Fibroblast of gingiva (primary cell): ENCODE measurements around the gene LSP1.
A peak's percentile ranks its signal among the peaks of the same experiment; 100 is the strongest.

ENCODE experiments used
- DNase-seq: peaks from one replicate; pipeline ENCODE4 v3.0.0-alpha.2; 2011; ENCODE audit warnings: low read depth

The LSP1 gene

GRCh38 chr11:1848640-1849430, 4.0 kb upstream of the LSP1 start:
- no peak for DNase-seq

- DNase-seq: no peak
Measured at GRCh38 chr11:1851468-1852180, 1.3 kb upstream of the LSP1 start.

- no peak for DNase-seq
Measured at GRCh38 chr11:1852271-1852876, 510 bp upstream of the LSP1 start.

GRCh38 chr11:1853376-1854131, 670 bp downstream of the LSP1 start:
- DNase-seq: no peak

GRCh38 chr11:1854132-1854948, 1.5 kb downstream of the LSP1 start:
- DNase-seq: no peak

- no peak for DNase-seq
Measured at GRCh38 chr11:1854949-1855885, 2.3 kb downstream of the LSP1 start.

GRCh38 chr11:1855886-1856265, 3.0 kb downstream of the LSP1 start:
- no peak for DNase-seq

- DNase-seq: no peak
Measured at GRCh38 chr11:1856306-1857005, 3.6 kb downstream of the LSP1 start.

- DNase-seq: no peak
Measured at GRCh38 chr11:1857064-1857463, 4.2 kb downstream of the LSP1 start.

- no peak for DNase-seq
Measured at GRCh38 chr11:1858154-1858553, 5.3 kb downstream of the LSP1 start.

- DNase-seq: no peak
Measured at GRCh38 chr11:1858576-1858975, 5.7 kb downstream of the LSP1 start.

GRCh38 chr11:1859004-1859403, 6.1 kb downstream of the LSP1 start:
- DNase-seq: no peak

- DNase-seq: no peak
Measured at GRCh38 chr11:1860108-1860507, 7.2 kb downstream of the LSP1 start.

- no peak for DNase-seq
Measured at GRCh38 chr11:1861435-1862411, 8.8 kb downstream of the LSP1 start.

- DNase-seq: peak; percentile 15
Measured at GRCh38 chr11:1862588-1863351, 9.9 kb downstream of the LSP1 start.

- DNase-seq: peak; percentile 90
Measured at GRCh38 chr11:1863352-1864216, 10.7 kb downstream of the LSP1 start.

GRCh38 chr11:1864231-1864630, 11.3 kb downstream of the LSP1 start:
- DNase-seq: no peak
